Neural crest cell (in vitro differentiated cells): ENCODE results near the gene PPM1E. TPM values are rescaled to one million over a fixed set of nuclear protein-coding genes. Genes with fewer than 3 reads are reported as not detected.

ENCODE experiments used
- DNase-seq: peaks from one replicate; pipeline ENCODE4 v3.0.0; 2021; ENCODE audit warnings: low read depth, mixed read lengths, low spot score
- H3K27ac Mint-ChIP-seq: one replicate; pipeline ENCODE4 v1.8.0; 2021; ENCODE audit warnings: mild to moderate bottlenecking, mixed read lengths; ENCODE audit not compliant: unreplicated experiment
- H3K27me3 Mint-ChIP-seq: 2 replicates; pipeline ENCODE4 v1.8.0; 2021; ENCODE audit warnings: low read depth, mild to moderate bottlenecking, mixed read lengths
- H3K36me3 Mint-ChIP-seq: 2 replicates; pipeline ENCODE4 v1.8.0; 2021; ENCODE audit warnings: low read depth, mild to moderate bottlenecking, mixed read lengths
- H3K4me1 Mint-ChIP-seq: 2 replicates; pipeline ENCODE4 v1.8.0; 2021; ENCODE audit warnings: mixed read lengths
- H3K4me3 Mint-ChIP-seq: one replicate; pipeline ENCODE4 v1.8.0; 2021; ENCODE audit warnings: mild to moderate bottlenecking, mixed read lengths
- H3K9me3 Mint-ChIP-seq: 2 replicates; pipeline ENCODE4 v1.8.0; 2021; ENCODE audit warnings: mixed read lengths
- total RNA-seq: library from RNA; stranded (reverse); gene quantifications from 2 replicates; pipeline ENCODE4 v1.2.1, GENCODE V29; 2021
- TF ChIP-seq, protein P1 (sequence below): fragments of 200-600 bp; sonication (generic); conservative IDR thresholded peaks from 2 replicates; pipeline ENCODE4 v1.5.0; 2021; ENCODE audit warnings: antibody characterized with exemption, mild to moderate bottlenecking

Gene PPM1E
- total RNA-seq, 1 donor from 2014 or later: 15.2 TPM

DNA sequence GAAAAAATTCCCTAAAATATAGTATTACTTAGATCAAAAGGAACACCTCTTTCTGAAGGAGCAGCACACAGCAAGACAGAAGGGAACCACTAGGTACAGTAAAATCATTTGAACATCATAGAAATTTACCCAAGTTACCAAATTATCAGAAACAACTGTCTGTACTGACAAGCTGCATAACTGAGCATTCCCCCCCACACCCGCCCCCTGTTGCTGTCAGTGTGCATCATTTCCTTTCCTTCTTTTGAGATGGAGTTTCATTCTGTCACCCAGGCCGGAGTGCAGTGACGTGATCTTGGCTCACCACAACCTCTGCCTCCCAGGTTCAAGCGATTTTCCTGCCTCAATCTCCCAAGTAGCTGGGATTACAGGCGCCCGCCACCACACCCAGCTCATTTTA, 230.3 kb downstream of the PPM1E start:
- Mint-ChIP-seq H3K4me3 (no peak overlapping the region), H3K4me1 (no peaks in the 10 kb centered on the region), H3K36me3 (peaks cover 5% of the 10 kb centered on the region), H3K9me3 (no peaks in the 10 kb centered on the region), H3K27me3 (no peaks in the 10 kb centered on the region), H3K27ac (no peak overlapping the region)
- TF ChIP-seq, protein P1, sequence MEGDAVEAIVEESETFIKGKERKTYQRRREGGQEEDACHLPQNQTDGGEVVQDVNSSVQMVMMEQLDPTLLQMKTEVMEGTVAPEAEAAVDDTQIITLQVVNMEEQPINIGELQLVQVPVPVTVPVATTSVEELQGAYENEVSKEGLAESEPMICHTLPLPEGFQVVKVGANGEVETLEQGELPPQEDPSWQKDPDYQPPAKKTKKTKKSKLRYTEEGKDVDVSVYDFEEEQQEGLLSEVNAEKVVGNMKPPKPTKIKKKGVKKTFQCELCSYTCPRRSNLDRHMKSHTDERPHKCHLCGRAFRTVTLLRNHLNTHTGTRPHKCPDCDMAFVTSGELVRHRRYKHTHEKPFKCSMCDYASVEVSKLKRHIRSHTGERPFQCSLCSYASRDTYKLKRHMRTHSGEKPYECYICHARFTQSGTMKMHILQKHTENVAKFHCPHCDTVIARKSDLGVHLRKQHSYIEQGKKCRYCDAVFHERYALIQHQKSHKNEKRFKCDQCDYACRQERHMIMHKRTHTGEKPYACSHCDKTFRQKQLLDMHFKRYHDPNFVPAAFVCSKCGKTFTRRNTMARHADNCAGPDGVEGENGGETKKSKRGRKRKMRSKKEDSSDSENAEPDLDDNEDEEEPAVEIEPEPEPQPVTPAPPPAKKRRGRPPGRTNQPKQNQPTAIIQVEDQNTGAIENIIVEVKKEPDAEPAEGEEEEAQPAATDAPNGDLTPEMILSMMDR: no peak
- no peak for DNase-seq

DNA sequence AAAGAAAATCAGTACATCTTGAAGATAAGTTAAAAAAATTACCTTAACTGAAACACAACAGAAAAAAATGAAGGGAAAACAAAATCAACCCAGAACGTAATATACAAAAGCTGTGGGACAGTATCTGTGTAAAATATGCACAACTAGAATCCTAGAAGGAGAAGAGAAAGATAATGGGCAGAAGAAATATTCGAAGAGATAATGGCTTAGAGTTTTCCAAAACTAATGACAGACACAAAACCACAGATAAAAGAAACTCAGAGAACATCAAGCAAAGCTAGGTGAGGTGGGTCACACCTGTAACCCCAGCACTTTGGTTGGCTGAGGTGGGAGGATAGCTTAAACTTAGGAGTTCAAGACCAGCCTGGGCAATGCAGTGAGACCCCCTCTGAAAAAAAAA, 234.0 kb downstream of the PPM1E start:
- Mint-ChIP-seq H3K9me3 (no peaks in the 10 kb centered on the region), H3K27me3 (no peaks in the 10 kb centered on the region), H3K4me1 (no peaks in the 10 kb centered on the region), H3K36me3 (peaks cover 13% of the 10 kb centered on the region), H3K27ac (no peak overlapping the region), H3K4me3 (no peak overlapping the region)
- no peak for DNase-seq
- TF ChIP-seq, protein P1: no peak

DNA sequence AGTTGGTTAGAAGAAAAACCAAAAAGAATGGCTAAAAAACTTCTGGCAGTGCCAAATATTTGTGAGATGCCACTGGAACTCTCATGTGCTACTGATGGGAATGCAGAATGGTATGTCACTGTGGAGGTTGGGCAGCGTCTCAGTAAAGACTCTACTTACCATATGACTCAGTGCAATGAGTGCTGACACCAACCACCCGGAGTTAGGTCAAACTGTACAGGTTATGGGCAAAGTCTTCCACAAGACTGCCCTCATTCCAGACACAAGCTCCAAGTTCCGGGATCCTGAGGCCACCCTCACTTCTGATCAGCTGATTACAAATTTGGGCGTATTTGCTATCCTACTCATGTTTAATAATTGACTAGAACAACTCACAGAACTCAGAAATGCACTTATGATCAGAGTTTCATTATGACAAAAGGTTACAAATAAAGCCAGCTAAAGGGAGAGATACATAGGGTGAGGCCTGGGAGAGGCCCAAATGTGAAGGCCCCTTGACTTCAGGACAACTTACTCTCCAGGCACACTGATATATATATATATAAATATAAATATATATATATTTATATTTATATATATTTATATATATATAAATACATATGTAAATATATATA, 236.2 kb downstream of the PPM1E start:
- H3K27ac Mint-ChIP-seq: no peak overlapping the region
- H3K9me3 Mint-ChIP-seq: no peaks in the 10 kb centered on the region
- H3K36me3 Mint-ChIP-seq: peaks cover 13% of the 10 kb centered on the region
- TF ChIP-seq, protein P1: no peak
- no peak overlapping the region for H3K4me3 Mint-ChIP-seq
- no peak for DNase-seq
- H3K27me3 Mint-ChIP-seq: no peaks in the 10 kb centered on the region
- H3K4me1 Mint-ChIP-seq: no peaks in the 10 kb centered on the region

DNA sequence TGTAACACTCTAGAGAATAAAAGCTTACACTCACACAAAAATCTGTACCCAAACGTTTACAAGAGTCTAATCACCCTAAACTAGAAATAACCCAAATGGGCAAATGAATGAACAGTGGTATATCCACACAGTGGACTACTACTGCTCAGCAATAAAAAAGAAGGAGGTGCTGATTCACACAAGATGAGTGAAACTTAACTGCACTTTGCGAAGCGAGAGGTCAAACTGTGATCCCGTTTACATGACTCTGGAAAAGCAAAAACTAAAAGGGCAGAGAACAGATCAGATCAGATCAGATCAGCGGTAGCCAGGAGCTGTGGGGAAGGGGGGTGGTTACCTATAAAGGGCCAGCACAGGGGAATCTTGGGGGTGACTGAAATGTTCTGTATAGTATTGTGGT, 237.7 kb downstream of the PPM1E start:
- no peak overlapping the region for H3K27ac Mint-ChIP-seq

DNA sequence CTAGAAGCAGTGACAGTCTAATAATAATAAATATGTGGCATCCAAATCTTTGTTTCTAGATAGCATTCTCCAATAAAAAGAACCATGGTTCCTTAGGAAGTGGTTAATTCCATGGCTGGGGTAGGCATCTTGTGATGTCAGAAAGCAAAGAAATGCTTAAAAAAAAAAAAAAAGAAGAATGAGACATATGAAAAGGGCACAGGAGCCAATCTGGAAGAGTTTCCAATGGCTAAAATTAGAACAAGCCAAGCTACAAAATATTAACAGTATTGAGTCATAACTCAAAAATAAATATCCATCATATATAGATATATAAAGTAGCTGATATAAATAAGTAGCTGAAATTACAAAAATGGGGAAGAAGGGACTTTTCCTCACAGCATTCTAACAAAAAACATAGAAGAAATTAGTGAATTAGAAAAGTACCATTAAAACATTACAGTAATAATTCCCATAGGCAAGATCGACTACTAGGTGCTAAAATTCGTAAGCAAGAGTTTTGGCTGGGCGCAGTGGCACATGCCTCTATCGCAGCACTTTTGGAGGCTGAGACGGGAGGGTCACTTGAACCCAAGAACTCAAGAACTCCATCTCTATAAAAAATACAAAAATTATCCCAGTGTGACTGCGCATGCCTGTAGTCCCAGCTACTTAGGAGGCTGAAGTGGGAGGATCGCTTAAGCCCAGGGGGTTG, 239.7 kb downstream of the PPM1E start:
- peaks cover 15% of the 10 kb centered on the region for H3K36me3 Mint-ChIP-seq

More for the DNA sequence above, 237.7 kb downstream of the PPM1E start:
- TF ChIP-seq, protein P1: no peak
- H3K9me3 Mint-ChIP-seq: no peaks in the 10 kb centered on the region
- H3K4me3 Mint-ChIP-seq: no peak overlapping the region
- no peaks in the 10 kb centered on the region for H3K27me3 Mint-ChIP-seq
- H3K36me3 Mint-ChIP-seq: peaks cover 13% of the 10 kb centered on the region
- no peaks in the 10 kb centered on the region for H3K4me1 Mint-ChIP-seq
- no peak for DNase-seq

More for the DNA sequence above, 239.7 kb downstream of the PPM1E start:
- no peaks in the 10 kb centered on the region for H3K9me3 Mint-ChIP-seq
- H3K4me1 Mint-ChIP-seq: no peaks in the 10 kb centered on the region
- no peak overlapping the region for H3K4me3 Mint-ChIP-seq
- TF ChIP-seq, protein P1: no peak
- H3K27me3 Mint-ChIP-seq: no peaks in the 10 kb centered on the region
- H3K27ac Mint-ChIP-seq: no peak overlapping the region
- no peak for DNase-seq
